Psoas muscle (tissue), 8 donors: ENCODE measurements around the gene NR2E1. TPM values are rescaled to one million over a fixed set of nuclear protein-coding genes. Genes with fewer than 3 reads are reported as not detected.

ENCODE experiments used
- ATAC-seq, 4 donors: fragments of 200-7000 bp; cut with Tn5 transposase; one replicate each; pipeline ENCODE4 v1.9.1; 2020; ENCODE audit warnings: moderate library complexity in 3 of 4, mild to moderate bottlenecking in 2 of 4
- DNase-seq, 2 donors: peaks; one replicate each; pipeline ENCODE4 v3.0.0-alpha.2; 2020
- H3K27ac ChIP-seq: fragments of 200-600 bp; one replicate; pipeline ENCODE4 v1.8.0; 2022
- H3K27me3 ChIP-seq, 3 donors: fragments of 200-600 bp in 1 of 3; one replicate each; pipeline versions ENCODE4 v1.6.1 to v1.8.0; 2013 to 2022; ENCODE audit warnings: low read length in 2 of 3, mild to moderate bottlenecking in 2 of 3, moderate library complexity in 1 of 3; ENCODE audit not compliant: insufficient read depth in 3 of 3
- H3K36me3 ChIP-seq, 2 donors: fragments of 200-600 bp in 1 of 2; one replicate each; pipeline versions ENCODE4 v1.6.1 to v1.8.0; 2013 to 2022; ENCODE audit warnings: low read depth in 1 of 2, mild to moderate bottlenecking in 1 of 2, moderate library complexity in 1 of 2; ENCODE audit not compliant: insufficient read depth in 1 of 2
- H3K4me1 ChIP-seq: fragments of 200-600 bp; one replicate; pipeline ENCODE4 v1.8.0; 2022
- H3K4me3 ChIP-seq: fragments of 200-600 bp; one replicate; pipeline ENCODE4 v1.8.0; 2022; ENCODE audit warnings: mild to moderate bottlenecking
- H3K9me3 ChIP-seq: fragments of 200-600 bp; one replicate; pipeline ENCODE4 v1.8.0; 2022
- CTCF ChIP-seq: fragments of 200-600 bp; IDR thresholded peaks from one replicate; pipeline ENCODE4 v1.8.0; 2022; ENCODE audit warnings: antibody characterized with exemption
- WGBS, 3 donors: extraction: QIAGEN DNeasy Blood & Tissue Kit; methylation state at CpG; one replicate each; pipeline versions ENCODE4 v1.1.6 to v1.1.7; 2013; 5-methylcytosine and 5-hydroxymethylcytosine counted together
- intact Hi-C, 2 donors: fragments of 100-400 bp; cut with DNase I; formaldehyde crosslinking; loops; one replicate each; pipeline versions ENCODE4 v1.11.0 to v1.14.2; 2022
- polyA plus RNA-seq, 3 donors: library from polyadenylated mRNA; stranded (reverse); fragments of 200-250 nt; gene quantifications; one replicate each; pipeline ENCODE4 v1.2.3, GENCODE V29; 2013
- total RNA-seq, 4 donors: library from RNA; stranded (reverse); fragmentation: NEBNext Ultra II Directional in 2 of 4; extraction: Animal tissue kit (Norgen Biotek cat#: 25700) in 2 of 4; gene quantifications; one replicate each; pipeline versions ENCODE4 v1.2.1 to v1.2.4, GENCODE V29; 2021 to 2023
- donor health status: healthy with polysubstance abuse.
- donor health status: DM: no; HTN: no; CAD: no; lungs with moderate emphysema.
- donor health status: Bipolar disorder and iron deficiency.
- donor health status: healthy.
- donor health status: DM: yes; HTN: yes; CAD: no.
- donor health status: DM: no; HTN: no; CAD: no.
- donor health status: DM: no; HTN: no; CAD: no.
- donor health status: DM: yes; HTN: yes; CAD: no.

The NR2E1 gene
- total and polyA plus RNA-seq, 7 donors = 0.01 TPM; not detected in 6

GRCh38 chr6:108118359-108118724, 47.5 kb upstream of the NR2E1 start:
- Histone ChIP-seq H3K4me1 (peaks cover 22% of the 10 kb centered on the region), H3K36me3 (no peaks in the 10 kb centered on the region), H3K27me3 (peaks cover 0 to 90% (median 60%) of the 10 kb centered on the region in 3 donors), H3K9me3 (no peaks in the 10 kb centered on the region), H3K4me3 (peak overlapping the region; percentile 82), H3K27ac (no peak overlapping the region)
- ATAC-seq (peak in 1 of 4 donors; percentile 22), DNase-seq (no peak)
- intact Hi-C loops = loop anchor here (5.0 to 10.0 kb wide), 3 partner anchors 49 to 406 kb away; partner anchors contain the start of gene NR2E1 (in 2 of the 2)
- WGBS, 3 donors = 0 to 1% (median 0%) methylated on average over 12 to 45 of the region's 45 CpGs
- TF ChIP-seq CTCF = no peak

- no peak for DNase-seq
- H3K27me3 ChIP-seq = peaks cover 0 to 90% (median 60%) of the 10 kb centered on the region in 3 donors
- TF ChIP-seq CTCF = no peak
- WGBS, 3 donors = 5% methylated on average over 64 to 67 of the region's 67 CpGs
- H3K9me3 ChIP-seq = no peaks in the 10 kb centered on the region
- no peaks in the 10 kb centered on the region for H3K36me3 ChIP-seq
- peak overlapping the region; percentile 82 for H3K4me3 ChIP-seq
- ATAC-seq = no peak
- intact Hi-C loops = loop anchor here (5.0 to 10.0 kb wide), 3 partner anchors 48 to 406 kb away; partner anchors contain the start of gene NR2E1 (in 2 of the 2)
- H3K27ac ChIP-seq = no peak overlapping the region
- H3K4me1 ChIP-seq = peaks cover 17% of the 10 kb centered on the region
These were observed 46.7 kb upstream of the NR2E1 start for GRCh38 chr6:108118810-108119768.

- H3K27me3 ChIP-seq = peaks cover 0 to 90% (median 62%) of the 10 kb centered on the region in 3 donors
- peaks cover 17% of the 10 kb centered on the region for H3K4me1 ChIP-seq
- WGBS, 3 donors = 56 to 63% (median 56%) methylated on average over 24 of the region's 24 CpGs
- no peak for TF ChIP-seq CTCF
- no peak for DNase-seq
- no peaks in the 10 kb centered on the region for H3K36me3 ChIP-seq
- intact Hi-C loops = loop anchor here (5.0 to 10.0 kb wide), 3 partner anchors 48 to 405 kb away; partner anchors contain the start of gene NR2E1 (in 2 of the 2)
- no peak overlapping the region for H3K27ac ChIP-seq
- H3K4me3 ChIP-seq = no peak overlapping the region
- ATAC-seq = no peak
- no peaks in the 10 kb centered on the region for H3K9me3 ChIP-seq
These were observed 46.1 kb upstream of the NR2E1 start for GRCh38 chr6:108119769-108120141.

- WGBS, 3 donors = 87 to 93% (median 90%) methylated on average over 12 of the region's 12 CpGs
- Histone ChIP-seq H3K36me3 (no peaks in the 10 kb centered on the region), H3K4me1 (peaks cover 17% of the 10 kb centered on the region), H3K27ac (no peak overlapping the region), H3K4me3 (no peak overlapping the region), H3K9me3 (no peaks in the 10 kb centered on the region), H3K27me3 (peaks cover 1 to 90% (median 56%) of the 10 kb centered on the region in 3 donors)
- no peak for DNase-seq
- no peak for TF ChIP-seq CTCF
- no peak for ATAC-seq
- intact Hi-C loops = no loop called here
These were observed 45.5 kb upstream of the NR2E1 start for GRCh38 chr6:108120311-108120710.
